H1 (cell line): ENCODE results near the gene MYH6. TPM values are rescaled to one million over a fixed set of nuclear protein-coding genes. Genes with fewer than 3 reads are reported as not detected.

Experiments
- BRCA1 ChIP-seq: IDR thresholded peaks from 2 replicates; pipeline ENCODE4 v1.6.1; 2012; ENCODE audit warnings: low read depth, low read length, improper control_type of control experiment
- CHD7 ChIP-seq: fragments of 300-600 bp; sonication (generic); IDR thresholded peaks from 2 replicates; pipeline ENCODE4 v1.7.1; 2012; ENCODE audit warnings: low read length, moderate library complexity, mild to moderate bottlenecking, inconsistent platforms; ENCODE audit not compliant: insufficient replicate concordance
- CREB1 ChIP-seq: IDR thresholded peaks from 2 replicates; pipeline ENCODE4 v1.6.1; 2012; ENCODE audit warnings: inconsistent platforms
- EGR1 ChIP-seq: IDR thresholded peaks from 2 replicates; pipeline ENCODE4 v1.6.1; 2011; ENCODE audit warnings: low read depth, low read length, borderline replicate concordance
- EZH2 ChIP-seq: fragments of 200-600 bp; sonication (generic); IDR thresholded peaks from 2 replicates; pipeline ENCODE4 v1.7.1; 2012; ENCODE audit warnings: low read depth, mild to moderate bottlenecking, moderate library complexity, low read length, inconsistent platforms; ENCODE audit not compliant: severe bottlenecking
- GTF2F1 ChIP-seq: IDR thresholded peaks from 2 replicates; pipeline ENCODE4 v1.6.1; 2012; ENCODE audit warnings: low read depth, low read length, improper control_type of control experiment, borderline replicate concordance
- KDM5A ChIP-seq: fragments of 200-600 bp; IDR thresholded peaks from 2 replicates; pipeline ENCODE4 v1.7.1; 2012; ENCODE audit warnings: mild to moderate bottlenecking, low read length, inconsistent platforms, mixed read lengths
- NANOG ChIP-seq: IDR thresholded peaks from 2 replicates; pipeline ENCODE4 v1.6.1; 2011; ENCODE audit warnings: low read length, low read depth, mild to moderate bottlenecking, inconsistent platforms; ENCODE audit not compliant: insufficient read depth, poor library complexity, severe bottlenecking
- RBBP5 ChIP-seq: IDR thresholded peaks from 2 replicates; pipeline ENCODE4 v1.7.1; 2012; ENCODE audit warnings: low read depth, mild to moderate bottlenecking, inconsistent platforms, low read length, moderate library complexity, borderline replicate concordance
- SP1 ChIP-seq: IDR thresholded peaks from 2 replicates; pipeline ENCODE4 v1.6.1; 2011; ENCODE audit warnings: low read depth, low read length
- SP2 ChIP-seq: IDR thresholded peaks from 2 replicates; pipeline ENCODE4 v1.6.1; 2012; ENCODE audit warnings: mild to moderate bottlenecking, low read length, inconsistent platforms
- SRF ChIP-seq: IDR thresholded peaks from 2 replicates; pipeline ENCODE4 v1.6.1; 2011; ENCODE audit warnings: mild to moderate bottlenecking, low read depth, low read length, moderate library complexity
- TBP ChIP-seq: IDR thresholded peaks from 2 replicates; pipeline ENCODE4 v1.6.1; 2011; ENCODE audit warnings: low read depth, low read length, improper control_type of control experiment
- polyA plus RNA-seq, 7 experiments: library from polyadenylated mRNA; depleted of rRNA in 3 of 7; stranded (reverse) in 5 of 7; unstranded in 2 of 7; fragments of >200 nt in 5 of 7; fragments of 200-250 nt in 2 of 7; gene quantifications; 1 replicate in 5 of 7; 2 replicates in 1 of 7; 4 replicates in 1 of 7; pipeline versions ENCODE4 v1.2.1 to v1.2.3, GENCODE V29; 2011 to 2013; ENCODE audit warnings: missing spikeins in 2 of 7, mixed read lengths in 2 of 7
- total RNA-seq: library from RNA; stranded (reverse); fragmentation: NEBNext Ultra II Directional; extraction: Animal tissue kit (Norgen Biotek cat#: 25700); gene quantifications from 2 replicates; pipeline ENCODE4 v1.2.1, GENCODE V29; 2021

Gene MYH6
- total and polyA plus RNA-seq, 2 of the 8 experiments (the other 6 are each of a cell fraction or from before 2014, with no cell fraction given), result 0.03 TPM; not detected in 1

- no peak for TF ChIP-seq CHD7
- no peak for TF ChIP-seq CREB1
- no peak for TF ChIP-seq GTF2F1
- TF ChIP-seq SRF, result no peak
- no peak for TF ChIP-seq KDM5A
- TF ChIP-seq EGR1, result no peak
- TF ChIP-seq RBBP5, result no peak
- TF ChIP-seq EZH2, result no peak
- no peak for TF ChIP-seq NANOG
- TF ChIP-seq SP1, result no peak
- no peak for TF ChIP-seq TBP
- TF ChIP-seq SP2, result no peak
- no peak for TF ChIP-seq BRCA1
Measured at GRCh38 chr14:23425169-23425568, 17.1 kb upstream of the MYH6 start (continued).
